HG03108 (cell line): Measurements from ENCODE around the gene TMEM61.

ENCODE experiments used
- ATAC-seq: cut with Tn5 transposase; IDR thresholded peaks from one replicate; pipeline ENCODE4 v1.9.1; 2021; ENCODE audit warnings: moderate library complexity; ENCODE audit not compliant: unreplicated experiment

Gene TMEM61

DNA sequence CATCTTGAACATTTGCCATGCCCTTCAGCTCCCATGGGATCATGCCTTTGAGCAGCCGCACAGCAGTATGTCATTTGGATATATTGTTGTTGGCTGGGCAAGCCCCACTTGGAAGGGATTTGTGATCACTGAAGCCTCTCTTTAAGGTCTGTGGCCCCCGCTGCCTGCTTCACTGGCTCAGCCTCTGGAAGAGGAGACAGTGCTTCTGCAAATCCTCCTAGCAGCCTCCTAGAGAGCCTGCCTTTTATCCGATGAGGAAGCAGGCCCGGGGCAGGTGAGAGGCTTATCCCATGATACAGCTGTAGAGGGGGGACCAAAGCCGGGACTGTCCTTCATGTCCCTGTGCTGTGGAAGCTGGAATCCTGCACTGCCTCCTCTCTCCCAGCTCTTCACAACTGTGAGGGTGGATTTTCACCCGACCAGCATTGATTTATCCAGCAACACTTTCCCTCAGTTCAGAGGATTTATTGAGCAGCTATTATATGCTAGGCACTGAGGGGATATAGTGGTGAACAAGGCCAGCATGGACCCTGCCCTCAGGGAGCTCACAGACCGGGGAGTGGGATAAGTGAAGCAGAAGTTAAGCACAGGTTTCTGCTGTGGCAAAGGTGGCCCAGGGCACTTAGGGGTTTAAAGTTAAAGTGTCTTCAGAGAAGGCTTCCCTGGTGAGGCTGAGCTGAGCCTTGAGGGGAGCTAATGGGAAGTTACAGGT lies 3.9 kb downstream of the TMEM61 start:
- ATAC-seq: no peak

DNA sequence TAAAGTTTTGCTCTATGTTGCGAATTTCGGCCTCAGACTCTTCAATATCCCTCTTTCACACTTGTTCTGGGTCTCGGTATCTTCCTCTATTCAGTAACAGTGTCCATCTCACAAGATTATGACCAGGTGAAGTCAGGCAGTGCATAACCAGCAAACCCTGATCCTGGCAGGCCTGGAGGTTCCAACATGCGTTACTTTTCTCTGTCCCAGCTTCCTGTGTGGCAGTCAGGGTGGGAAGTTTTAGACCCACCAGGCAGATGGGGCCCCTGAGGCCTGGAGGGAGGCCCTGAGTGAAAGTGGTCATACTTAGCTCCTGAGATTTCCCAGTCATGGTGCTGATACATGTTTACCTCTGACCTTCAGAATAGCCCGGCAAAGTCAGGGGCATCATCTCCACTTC lies 5.1 kb downstream of the TMEM61 start:
- ATAC-seq: no peak

DNA sequence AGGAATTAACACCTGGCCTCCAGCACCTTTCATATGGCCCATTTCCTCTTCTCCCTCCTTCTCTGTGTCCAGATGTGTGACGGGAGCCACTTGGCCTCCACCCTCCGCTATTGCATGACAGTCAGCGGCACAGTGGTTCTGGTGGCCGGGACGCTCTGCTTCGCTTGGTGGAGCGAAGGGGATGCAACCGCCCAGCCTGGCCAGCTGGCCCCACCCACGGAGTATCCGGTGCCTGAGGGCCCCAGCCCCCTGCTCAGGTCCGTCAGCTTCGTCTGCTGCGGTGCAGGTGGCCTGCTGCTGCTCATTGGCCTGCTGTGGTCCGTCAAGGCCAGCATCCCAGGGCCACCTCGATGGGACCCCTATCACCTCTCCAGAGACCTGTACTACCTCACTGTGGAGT lies 5.6 kb downstream of the TMEM61 start:
- no peak for ATAC-seq

DNA sequence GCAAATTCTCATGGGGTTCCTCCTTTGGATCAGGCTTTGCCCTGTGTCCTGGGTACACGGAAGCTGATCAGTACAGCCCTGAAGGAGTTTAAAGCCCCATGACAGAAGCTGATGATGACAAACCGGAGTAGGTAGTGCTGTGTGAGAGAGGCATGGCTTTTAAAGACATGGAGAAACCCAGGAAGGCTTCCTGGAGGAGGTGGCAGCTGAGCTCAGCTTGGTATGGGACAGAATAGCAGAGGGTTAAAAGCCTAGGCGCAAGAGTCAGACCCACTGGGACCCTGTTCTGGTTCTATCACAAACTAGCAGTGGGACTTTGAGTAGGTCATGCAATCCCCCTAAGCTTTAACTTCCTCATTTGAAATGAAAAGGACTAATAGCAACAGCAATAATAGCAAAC lies 6.1 kb downstream of the TMEM61 start:
- no peak for ATAC-seq

DNA sequence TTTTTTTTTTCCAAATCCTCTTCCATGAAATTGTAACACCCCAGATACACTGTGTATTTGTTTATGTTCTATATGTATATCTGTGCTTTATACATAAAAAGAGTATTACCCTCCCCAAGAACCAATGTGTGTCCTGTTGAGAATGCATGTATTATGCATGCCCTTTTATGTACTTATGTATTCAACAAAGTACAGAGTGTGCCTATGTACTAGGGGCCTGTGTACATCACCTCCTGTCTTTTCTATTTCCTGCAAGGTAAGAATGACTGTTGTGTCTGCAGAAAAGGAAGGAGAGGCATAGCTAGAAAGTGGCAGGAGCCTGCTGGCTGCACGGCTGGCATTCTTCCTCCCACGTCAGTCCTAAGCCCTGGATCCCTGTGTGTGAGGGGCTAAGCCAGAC lies 7.0 kb downstream of the TMEM61 start:
- no peak for ATAC-seq

DNA sequence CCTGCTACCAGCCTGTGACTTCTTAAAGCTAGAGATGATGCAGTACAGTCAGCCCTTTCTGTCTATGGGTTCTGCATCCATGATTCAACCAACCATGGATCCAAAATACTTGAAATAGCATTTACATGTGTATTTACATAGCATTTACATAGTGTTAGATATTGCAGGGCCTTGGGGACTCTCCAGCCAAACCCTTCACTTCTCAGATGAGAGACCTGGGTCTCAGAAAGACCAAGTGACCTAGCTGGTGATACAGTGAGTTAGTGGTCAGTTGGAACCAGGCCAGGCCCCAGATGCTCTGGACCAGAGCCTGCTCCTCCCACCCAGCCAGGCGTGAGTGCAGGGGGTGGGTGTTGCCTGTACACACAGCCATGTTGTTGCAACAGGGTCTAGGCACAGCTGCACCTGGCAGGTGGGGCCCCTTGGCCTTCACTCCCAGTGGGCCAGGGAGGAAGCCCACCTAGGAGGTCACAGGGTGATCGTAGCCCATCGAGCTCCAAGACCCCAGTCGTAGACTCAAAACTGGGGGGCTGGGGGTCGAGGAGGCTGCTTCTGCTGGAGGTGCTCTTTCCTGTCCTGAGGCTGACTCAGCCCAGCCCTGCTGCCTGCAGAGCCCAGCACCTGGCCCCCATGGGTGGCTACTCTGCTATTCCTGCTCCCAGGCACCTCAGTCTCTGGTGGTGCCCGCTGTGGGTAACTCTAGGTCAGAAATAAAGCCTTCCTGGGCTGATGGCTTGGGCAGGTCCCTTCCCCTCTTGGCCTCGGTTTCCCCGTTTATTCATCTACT lies 7.7 kb downstream of the TMEM61 start:
- no peak for ATAC-seq

DNA sequence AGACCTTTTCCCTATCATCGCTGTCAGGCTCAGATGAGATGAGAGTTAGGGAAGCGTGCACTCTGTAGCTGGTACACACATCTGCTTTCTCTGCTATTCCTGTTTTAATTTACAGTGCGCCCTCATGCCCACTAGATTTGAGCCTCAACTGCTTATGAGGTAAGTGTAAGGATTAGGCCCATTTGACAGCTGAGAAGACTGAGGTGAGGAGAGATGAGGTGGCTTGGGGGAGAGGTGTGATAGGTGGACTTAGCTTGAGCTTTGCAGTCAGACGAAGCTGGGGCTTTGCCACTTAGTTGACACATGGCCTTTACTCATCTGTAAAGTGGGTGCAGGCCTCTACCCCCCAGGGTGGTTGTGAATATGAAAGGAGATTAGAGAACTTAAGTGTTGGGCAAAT lies 8.5 kb downstream of the TMEM61 start:
- no peak for ATAC-seq

DNA sequence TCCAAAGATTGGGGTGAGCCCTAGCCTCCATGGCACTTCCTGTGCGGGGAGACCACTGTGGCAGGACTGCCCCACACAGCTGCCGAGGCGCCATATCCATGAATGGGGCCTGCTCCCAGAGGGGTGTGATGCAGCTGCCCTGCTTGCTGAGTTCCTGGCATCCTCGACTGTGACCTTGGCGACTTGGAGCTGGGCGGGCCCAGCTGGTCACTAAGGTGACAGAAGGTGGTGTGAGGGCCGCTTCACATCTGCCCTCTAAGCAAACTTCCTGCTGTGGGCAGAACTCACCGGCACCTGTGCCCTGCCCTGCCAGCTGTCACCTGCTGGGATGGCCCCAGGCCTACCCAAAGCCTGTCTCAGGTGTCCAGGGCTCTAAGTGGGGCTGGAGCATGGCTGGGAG lies 9.0 kb downstream of the TMEM61 start:
- no peak for ATAC-seq

DNA sequence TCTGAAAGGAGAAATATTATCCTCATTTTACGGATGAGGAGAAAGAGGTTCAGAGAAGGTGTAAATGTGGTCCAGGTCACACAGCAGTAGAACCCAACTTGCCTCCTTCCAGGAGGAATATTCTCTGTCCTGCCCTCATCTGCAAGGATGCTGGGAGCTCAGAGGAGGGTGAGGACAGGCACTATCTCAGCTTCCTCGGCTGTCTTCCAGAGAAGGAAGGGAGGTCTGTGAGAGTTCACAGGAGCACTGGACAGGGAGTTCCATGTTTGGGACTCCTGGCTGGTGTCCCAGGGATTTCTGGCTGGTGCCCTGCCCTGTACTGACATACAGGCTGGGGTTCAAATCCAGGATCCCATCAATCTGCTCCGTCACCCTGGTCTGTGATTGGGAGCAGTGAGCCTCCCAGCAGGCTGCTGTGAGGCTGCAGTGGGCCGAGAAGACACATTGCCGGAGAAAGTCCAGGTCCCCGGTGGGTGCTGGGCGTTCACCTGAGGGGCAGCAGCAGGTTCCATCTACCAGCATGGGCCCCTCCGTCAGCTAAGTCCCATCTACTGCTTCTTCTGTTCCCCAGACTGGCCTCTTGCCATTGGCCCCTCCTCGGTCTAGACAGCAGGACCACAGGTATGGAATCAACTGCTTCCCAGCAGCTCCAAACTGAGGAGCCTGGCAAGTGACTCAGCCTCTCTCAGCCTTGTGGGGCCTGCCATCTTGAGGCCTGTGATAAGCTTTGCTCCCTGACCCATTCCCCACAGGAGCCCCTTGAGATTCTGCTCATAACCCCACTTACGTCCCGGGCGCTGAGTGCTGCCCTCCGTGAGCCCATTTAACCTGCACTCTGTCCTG lies 9.8 kb downstream of the TMEM61 start:
- no peak for ATAC-seq

DNA sequence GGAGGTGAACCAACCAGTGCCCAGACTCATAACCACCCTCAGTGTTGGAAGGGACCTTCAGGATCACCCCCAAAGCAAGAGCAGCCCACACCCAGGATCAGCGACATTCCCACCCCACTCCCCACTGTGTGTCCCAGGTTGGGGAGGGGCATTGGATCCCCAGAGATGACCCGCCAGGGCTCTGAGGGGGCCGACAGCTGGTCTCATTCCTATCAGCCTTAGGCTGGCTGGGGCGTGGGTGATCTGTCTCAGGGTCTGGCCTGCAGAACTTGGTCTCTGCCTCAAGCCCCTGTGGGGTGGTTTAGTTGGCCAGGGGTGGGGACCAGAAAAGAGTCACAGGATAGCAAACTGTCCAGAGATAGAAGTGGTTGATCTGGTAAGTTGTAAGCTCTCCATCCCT lies 10.5 kb downstream of the TMEM61 start:
- no peak for ATAC-seq

DNA sequence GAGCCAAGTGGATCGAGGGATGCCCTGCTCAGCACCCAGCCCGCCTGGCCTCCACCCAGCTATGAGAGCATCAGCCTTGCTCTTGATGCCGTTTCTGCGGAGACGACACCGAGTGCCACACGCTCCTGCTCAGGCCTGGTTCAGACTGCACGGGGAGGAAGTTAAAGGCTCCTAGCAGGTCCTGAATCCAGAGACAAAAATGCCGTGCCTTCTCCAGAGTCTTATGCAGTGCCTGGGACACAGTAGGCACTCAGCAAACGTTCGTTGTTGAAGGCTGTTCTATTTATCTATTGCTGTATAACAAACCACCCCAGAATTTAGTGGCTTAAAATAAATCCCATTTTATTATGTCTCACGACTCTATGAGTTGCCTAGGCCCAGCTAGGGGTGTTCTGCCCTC lies 11.5 kb downstream of the TMEM61 start:
- no peak for ATAC-seq

DNA sequence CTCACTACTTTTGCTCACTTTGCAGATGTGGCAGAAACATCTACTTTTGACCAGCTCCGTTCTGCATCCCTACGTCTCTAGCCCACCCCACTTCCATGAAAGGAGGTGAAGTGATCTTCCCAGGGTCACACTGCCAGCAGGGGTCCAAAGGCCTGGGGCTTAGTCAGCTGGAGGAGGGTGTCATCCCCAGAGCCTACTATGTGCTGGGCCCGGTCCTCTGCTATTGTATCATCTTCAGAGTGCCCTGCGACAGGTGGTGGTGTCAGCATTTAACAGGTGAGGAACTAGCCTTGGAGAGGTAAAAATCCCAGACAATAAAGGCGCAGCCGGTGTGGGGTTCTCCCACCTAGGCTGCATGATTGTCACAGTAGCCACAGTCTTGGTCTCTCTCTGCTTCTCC lies 12.7 kb downstream of the TMEM61 start:
- no peak for ATAC-seq

DNA sequence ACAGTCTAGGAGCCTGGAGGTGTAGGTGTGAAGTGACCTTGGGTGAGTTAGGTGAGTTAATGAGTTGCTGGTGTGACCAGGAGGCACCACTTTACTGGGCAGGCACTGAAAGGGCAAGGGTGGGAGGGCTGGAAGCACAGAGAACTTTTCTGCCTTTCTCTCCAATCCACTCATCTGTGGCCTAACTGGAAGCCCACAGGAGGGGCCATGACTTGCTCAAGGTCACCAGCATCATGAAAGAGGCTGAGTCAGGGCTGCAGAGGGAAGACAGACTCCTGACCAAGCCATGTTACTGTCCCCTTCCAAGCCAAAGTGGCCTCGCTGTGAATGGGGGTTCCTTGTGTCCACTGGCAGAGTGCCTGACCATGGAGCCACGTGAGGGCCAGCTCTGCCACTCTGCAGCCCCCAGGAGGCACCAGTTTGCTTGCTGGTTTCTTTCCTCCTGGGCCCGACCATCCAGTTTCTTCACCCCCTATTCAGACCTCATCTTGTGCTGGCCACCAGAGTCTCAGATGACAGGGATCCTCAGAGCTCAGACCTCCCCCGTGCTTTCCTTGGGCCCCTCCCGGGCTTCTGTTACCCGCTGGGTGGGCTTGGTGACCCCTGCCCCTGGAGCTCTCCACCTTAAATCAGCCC lies 14.0 kb downstream of the TMEM61 start:
- no peak for ATAC-seq

DNA sequence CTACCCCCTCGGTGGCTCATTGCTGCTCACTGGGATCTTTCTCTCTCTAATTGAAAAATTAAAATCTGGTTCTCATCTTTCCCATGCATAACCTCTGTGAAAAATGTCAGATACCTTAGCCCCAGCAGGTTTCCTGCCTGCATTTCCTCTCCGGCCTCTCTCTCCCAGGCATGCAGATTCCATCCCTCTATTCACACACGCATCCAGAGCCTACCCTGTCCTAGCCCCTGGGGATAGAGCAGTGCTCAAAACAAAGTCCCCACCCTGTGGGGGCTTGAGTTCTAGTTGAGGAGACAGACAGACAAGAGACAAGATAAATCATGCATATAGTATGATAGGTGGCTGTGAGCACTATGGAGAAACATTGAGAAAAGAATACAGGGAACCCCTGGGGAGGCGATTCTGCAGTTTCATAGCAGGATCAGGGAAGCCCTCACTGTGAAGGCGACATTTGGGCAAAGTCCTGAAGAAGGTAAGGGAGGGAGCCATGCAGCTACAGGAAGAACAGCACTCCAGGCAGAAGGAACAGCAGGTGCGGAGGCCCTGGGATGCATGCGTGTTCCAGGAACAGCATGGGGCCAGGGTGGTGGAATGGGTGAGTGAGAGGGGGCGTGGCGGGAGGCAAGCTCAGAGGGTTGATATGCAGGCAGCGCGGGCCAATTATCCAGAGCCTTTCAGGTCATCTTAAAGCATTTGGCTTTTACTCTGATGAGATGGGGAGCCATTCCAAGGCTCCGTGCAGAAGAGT lies 14.8 kb downstream of the TMEM61 start:
- no peak for ATAC-seq

DNA sequence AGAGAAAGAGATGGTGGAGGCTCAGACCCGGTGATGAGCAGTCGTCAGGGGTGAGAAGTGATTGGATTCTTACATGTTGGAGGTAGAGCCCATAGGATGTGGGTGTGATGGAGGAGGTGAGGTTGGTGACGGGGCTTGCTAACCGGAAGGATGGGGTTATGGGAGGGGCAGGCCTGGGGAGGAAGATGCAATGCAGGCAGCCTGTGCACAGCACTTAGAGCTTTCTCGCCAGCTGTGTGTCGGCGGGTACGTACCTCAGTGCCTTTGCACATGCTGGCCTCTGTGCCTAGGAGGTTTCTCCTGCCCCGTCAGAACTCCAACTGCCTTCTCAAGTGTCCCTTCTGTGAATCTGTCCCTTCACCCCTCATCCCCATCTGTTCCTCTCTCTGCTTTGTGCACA lies 15.4 kb downstream of the TMEM61 start:
- no peak for ATAC-seq

DNA sequence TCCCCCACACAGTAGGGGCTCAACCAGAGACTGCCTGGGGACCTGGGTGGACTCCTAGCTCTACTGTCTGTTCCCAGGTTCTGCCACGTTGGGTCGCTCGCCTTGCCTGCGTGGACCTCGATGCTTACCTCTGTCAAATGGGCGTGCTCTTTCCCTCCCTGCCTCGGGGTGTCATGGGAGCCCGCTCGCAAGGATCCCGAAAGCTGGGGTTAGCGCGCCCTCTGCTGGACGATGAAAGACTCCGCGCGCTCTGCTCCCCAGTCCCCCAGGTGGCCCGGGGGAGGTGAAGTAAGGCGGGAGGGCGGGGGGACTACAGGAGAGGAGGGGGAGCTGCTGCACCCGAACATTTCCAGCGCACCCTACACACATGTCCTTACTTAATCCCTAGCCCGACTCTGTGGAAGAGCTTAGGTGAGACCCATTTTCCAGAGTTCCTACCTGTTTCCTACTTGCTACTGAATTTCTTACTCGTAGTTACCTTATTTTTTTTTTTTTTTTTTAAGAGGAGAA lies 16.0 kb downstream of the TMEM61 start:
- ATAC-seq: no peak

DNA sequence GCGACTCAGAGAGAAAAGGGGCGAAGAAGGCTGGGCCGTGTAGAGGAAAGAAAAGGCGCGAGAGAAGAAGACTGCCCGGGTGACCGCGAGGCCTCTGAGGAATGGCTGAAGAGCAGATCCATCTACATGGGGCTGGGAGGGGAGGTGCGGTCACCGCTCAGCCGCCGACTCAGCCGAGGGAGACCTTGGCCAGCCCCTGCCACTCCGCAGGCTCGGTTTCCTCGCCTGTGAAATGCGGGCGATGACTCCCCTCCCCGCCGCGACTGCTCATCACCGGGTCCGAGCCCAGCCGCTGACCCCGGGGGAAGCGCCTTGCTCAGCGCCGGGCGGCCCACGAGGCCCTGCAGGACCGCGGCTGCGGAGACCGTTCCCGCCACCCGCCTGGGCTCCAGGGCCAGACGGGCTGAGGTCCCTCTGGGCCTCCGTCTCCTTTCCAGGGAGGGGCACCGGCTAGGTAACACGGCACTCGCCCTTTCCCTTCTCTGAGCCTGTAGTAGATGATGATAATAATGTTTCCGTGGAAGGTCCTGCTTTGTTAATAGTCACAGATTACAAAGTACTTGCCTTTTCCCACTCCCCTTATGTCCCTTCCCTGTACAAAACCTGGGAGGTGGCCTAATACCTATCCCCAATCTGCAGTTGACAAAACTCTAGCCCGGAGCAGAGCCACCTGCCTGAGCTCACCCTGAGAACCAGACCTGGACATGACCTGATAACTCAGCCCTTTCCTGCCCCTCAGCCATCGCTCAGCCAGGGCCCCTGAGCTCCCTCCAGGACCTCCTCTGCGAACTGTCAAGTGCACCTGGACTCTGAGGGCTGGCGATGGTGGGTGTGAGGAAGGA lies 16.7 kb downstream of the TMEM61 start:
- ATAC-seq: no peak

DNA sequence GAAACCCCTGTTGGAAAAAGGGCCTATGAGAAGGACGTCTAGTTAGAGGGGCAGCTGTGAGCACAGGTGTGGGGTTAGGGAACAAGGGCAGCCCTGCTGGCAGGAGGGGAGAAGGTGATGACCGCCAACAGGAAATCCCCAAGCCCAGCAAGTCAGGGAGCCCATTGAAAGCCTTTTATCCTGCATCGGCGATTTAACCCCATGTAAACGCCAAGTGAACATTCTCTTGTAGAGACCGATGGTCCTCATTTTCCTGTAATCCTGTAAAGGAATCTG lies 17.2 kb downstream of the TMEM61 start:
- ATAC-seq: no peak

DNA sequence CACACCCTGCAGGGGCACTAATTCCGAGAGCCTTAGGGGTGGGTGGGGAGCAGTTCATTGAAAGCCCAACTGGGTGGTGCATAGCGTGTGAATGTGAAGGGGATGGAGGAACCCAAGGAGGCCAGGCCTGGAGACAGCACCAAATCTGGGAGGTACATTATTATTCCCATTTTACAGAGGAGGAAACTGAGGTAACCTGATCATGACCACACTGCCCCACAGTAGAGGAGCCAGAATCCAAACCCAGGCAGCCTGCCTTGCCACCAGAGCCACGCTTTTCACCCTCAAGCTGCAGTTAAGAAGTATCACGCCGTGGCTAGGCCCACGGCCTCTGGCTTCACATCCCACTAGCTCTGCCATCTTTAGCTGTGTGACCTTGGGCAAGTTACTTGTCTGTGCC lies 17.7 kb downstream of the TMEM61 start:
- ATAC-seq: no peak

DNA sequence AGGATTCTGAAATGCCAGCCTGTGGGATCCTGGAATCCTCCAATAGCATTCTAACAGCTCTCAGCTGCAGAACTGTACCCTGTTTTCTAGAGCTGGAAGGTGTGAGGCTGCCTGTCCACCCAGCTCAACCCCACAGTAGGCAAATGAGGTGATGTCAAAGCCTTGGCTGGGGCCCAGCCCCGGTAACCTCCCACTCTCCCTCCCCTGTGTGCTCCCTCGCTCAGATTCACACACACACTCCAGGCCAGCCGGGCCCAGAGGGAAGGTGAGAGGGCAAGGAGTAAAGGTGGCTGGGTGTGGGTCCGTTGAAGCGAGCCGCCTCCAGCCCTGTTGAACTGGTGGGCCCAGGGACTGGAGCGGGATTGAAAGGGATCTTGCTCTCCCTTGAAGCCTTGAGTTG lies 18.2 kb downstream of the TMEM61 start, which contains the start of gene BSND:
BSND (plus strand) TSS at position 257 of the 400 bp plus-strand sequence. CDS start 254 bp downstream, outside the sequence.
- ATAC-seq: no peak
